A673 (cell line): Measurements from ENCODE around the gene ARHGEF7. TPM values are rescaled to one million over a fixed set of nuclear protein-coding genes. Genes with fewer than 3 reads are reported as not detected.

Experiments used
- BruUV-seq: library from RNA; stranded (reverse); fragments of 400-500 nt; replicated peaks from 2 replicates; lab custom pipeline; 2021; lab: Mats Ljungman, UMichigan
- CTCF ChIA-PET: fragments of 300-600 bp; sonication (Branson Sonifier 250); formaldehyde crosslinking; loops from one replicate; lab custom pipeline; 2022; ENCODE audit warnings: antibody characterized with exemption; lab: Charles Lee
- POLR2A ChIA-PET: fragments of 300-600 bp; sonication (Branson Sonifier 250); formaldehyde crosslinking; loops from one replicate; lab custom pipeline; 2022; ENCODE audit warnings: antibody characterized with exemption; ENCODE audit not compliant: low non-redundant PET; lab: Charles Lee
- DNase-seq: peaks from one replicate; pipeline ENCODE4 v3.0.0-alpha.2; 2015; ENCODE audit warnings: low spot score
- H3K27ac ChIP-seq: fragments of 200-600 bp; sonication (generic); 2 replicates; pipeline ENCODE4 v1.5.1; 2016; ENCODE audit warnings: mixed run types, low read depth, mild to moderate bottlenecking, mixed read lengths, antibody characterized with exemption, low read length; ENCODE audit not compliant: poor library complexity, severe bottlenecking
- H3K27me3 ChIP-seq: fragments of 200-600 bp; sonication (generic); replicated peaks from 2 replicates; pipeline ENCODE4 v1.6.1; 2017; ENCODE audit warnings: mixed run types, low read depth, mild to moderate bottlenecking, mixed read lengths, antibody characterized with exemption, low read length; ENCODE audit not compliant: insufficient read depth, poor library complexity
- H3K36me3 ChIP-seq: fragments of 200-600 bp; sonication (generic); 2 replicates; pipeline ENCODE4 v1.6.1; 2016; ENCODE audit warnings: mixed run types, mild to moderate bottlenecking, mixed read lengths, antibody characterized with exemption, low read length; ENCODE audit not compliant: insufficient read depth, poor library complexity, severe bottlenecking
- H3K4me1 ChIP-seq: fragments of 200-600 bp; sonication (generic); 2 replicates; pipeline ENCODE4 v1.6.1; 2017; ENCODE audit warnings: mixed run types, mild to moderate bottlenecking, mixed read lengths, antibody characterized with exemption, low read length; ENCODE audit not compliant: insufficient read depth, poor library complexity, severe bottlenecking
- H3K4me3 ChIP-seq: fragments of 200-600 bp; sonication (generic); 2 replicates; pipeline ENCODE4 v1.5.1; 2016; ENCODE audit warnings: low read depth, mixed run types, mild to moderate bottlenecking, mixed read lengths, low read length; ENCODE audit not compliant: poor library complexity, severe bottlenecking
- H3K9me3 ChIP-seq: fragments of 200-600 bp; sonication (generic); 2 replicates; pipeline ENCODE4 v1.6.1; 2016; ENCODE audit warnings: mixed run types, low read depth, mild to moderate bottlenecking, mixed read lengths, antibody characterized with exemption, low read length; ENCODE audit not compliant: poor library complexity, severe bottlenecking
- EZH2 ChIP-seq: fragments of 200-600 bp; sonication (generic); IDR thresholded peaks from 2 replicates; pipeline ENCODE4 v1.6.1; 2017; ENCODE audit warnings: borderline replicate concordance, low read depth, mild to moderate bottlenecking, mixed read lengths, antibody characterized with exemption, low read length; ENCODE audit not compliant: poor library complexity, severe bottlenecking
- intact Hi-C: fragments of 100-400 bp; cut with micrococcal nuclease; formaldehyde crosslinking; loops from one replicate; pipeline ENCODE4 v1.10.0; 2022; ENCODE audit not compliant: unreplicated experiment
- total RNA-seq: library from RNA; stranded (reverse); gene quantifications from 2 replicates; pipeline ENCODE4 v1.2.3, GENCODE V29; 2021
- TF ChIP-seq, protein P1 (sequence below): fragments of 300-800, 200-600 bp; sonication (generic); conservative IDR thresholded peaks from 2 replicates; pipeline ENCODE4 v1.5.1; 2017; ENCODE audit warnings: low read depth, mild to moderate bottlenecking, antibody characterized with exemption, low read length, moderate library complexity, mixed read lengths

The ARHGEF7 gene
- total RNA-seq, 1 experiment from 2014 or later = 39.9 TPM

DNA sequence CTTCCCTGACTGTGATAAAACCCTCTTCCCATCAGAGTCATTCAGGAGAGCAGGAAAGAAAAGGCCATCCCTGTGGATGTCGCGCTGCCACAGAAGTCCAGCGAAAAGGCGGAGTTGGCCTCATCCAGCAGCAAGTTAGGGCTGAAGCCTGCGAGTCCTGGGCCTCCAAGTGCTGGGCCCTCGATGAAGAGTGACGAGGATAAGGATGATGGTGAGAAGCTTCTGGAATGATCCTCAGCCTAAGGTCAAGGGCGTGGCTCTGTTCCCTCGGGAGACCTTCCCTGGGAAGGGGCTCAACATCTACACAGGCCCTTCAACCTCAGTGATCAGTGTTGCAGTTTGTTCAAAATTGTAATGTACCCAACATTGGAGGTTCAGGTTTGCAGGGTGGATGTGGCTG is 227.6 kb downstream of the ARHGEF7 start:
- H3K27me3 ChIP-seq = no peaks in the 10 kb centered on the region
- no TSS peak for BruUV-seq
- TF ChIP-seq, protein P1, sequence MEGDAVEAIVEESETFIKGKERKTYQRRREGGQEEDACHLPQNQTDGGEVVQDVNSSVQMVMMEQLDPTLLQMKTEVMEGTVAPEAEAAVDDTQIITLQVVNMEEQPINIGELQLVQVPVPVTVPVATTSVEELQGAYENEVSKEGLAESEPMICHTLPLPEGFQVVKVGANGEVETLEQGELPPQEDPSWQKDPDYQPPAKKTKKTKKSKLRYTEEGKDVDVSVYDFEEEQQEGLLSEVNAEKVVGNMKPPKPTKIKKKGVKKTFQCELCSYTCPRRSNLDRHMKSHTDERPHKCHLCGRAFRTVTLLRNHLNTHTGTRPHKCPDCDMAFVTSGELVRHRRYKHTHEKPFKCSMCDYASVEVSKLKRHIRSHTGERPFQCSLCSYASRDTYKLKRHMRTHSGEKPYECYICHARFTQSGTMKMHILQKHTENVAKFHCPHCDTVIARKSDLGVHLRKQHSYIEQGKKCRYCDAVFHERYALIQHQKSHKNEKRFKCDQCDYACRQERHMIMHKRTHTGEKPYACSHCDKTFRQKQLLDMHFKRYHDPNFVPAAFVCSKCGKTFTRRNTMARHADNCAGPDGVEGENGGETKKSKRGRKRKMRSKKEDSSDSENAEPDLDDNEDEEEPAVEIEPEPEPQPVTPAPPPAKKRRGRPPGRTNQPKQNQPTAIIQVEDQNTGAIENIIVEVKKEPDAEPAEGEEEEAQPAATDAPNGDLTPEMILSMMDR = no peak
- no peak for TF ChIP-seq EZH2
- no peak overlapping the region for H3K4me3 ChIP-seq
- no peak for DNase-seq
- H3K9me3 ChIP-seq = no peaks in the 10 kb centered on the region
- intact Hi-C loops = no loop called here
- H3K27ac ChIP-seq = no peak overlapping the region
- ChIA-PET CTCF (no interaction called here), POLR2A (no interaction called here)
- no peaks in the 10 kb centered on the region for H3K36me3 ChIP-seq
- H3K4me1 ChIP-seq = no peaks in the 10 kb centered on the region

DNA sequence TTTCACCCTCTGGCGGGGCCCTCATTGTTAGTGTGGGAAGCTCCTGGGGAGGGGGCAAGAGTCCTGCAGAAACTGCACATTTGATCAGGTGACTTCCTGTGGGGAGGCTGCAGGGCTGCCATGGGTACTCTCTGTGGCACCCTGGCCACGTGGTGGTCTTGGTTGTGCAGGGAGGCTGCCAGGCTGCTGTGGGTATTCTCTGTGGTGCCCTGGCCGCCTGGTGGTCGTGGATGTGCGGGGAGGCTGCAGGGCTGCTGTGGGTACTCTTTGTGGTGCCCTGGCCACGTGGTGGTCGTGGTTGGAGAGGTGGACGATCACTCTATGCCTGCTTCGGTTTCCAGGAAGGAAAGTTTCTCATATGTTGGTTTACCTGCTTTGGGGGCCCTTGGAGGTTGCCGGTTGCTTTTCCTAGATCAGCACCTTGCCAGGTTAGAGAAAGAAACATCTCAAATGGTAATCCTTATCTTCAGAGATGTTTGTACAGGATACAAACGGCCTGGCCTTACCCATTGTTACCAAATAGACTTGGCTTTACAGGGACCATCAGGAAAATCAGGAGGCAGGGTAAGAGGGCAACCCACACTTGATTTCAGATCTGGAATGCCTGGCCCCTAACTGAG is 228.2 kb downstream of the ARHGEF7 start:
- Histone ChIP-seq H3K9me3 (no peaks in the 10 kb centered on the region), H3K27ac (no peak overlapping the region), H3K4me3 (no peak overlapping the region), H3K4me1 (no peaks in the 10 kb centered on the region), H3K36me3 (no peaks in the 10 kb centered on the region), H3K27me3 (no peaks in the 10 kb centered on the region)
- intact Hi-C loops = no loop called here
- DNase-seq = no peak
- POLR2A ChIA-PET = no interaction called here
- CTCF ChIA-PET = no interaction called here
- TF ChIP-seq, protein P1 = no peak
- no peak for TF ChIP-seq EZH2
- no TSS peak for BruUV-seq

DNA sequence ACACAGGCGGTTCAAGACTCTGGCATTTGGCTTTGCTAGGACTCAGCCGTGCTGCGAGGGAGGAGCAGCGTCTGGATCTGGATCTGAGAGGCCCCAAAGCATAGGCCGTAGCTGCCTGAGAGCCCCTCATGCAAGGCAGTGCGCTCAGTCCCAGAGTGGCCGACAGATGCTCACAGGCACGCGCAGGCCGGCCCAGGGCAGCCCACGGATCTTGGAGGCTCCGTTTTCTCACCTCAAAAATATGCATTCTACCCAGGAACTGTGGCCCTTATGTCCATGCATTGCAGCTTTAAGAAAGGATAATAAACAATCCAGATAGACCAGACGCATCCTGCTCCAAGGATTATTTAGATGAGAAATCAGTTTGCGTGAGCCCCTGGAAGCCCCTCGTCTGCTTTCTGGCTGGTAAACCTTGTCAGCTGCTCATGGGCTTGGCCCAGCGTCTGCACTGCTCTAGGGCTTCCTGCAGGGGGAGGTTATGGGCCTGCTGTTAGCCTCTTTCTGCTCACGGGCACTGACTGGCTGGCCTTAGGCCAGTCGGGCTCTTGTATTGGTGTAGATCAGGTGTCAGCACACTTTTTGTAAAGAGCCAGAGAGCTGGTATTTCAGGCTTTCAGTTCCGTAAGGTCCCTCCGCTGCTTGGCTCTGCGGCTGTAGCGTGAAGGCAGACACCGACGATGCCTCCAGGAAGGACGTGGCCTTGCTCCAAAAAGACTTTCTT is 229.5 kb downstream of the ARHGEF7 start:
- no peaks in the 10 kb centered on the region for H3K27me3 ChIP-seq
- ChIA-PET POLR2A (no interaction called here), CTCF (no interaction called here)

More for the DNA sequence above, 229.5 kb downstream of the ARHGEF7 start:
- no TSS peak for BruUV-seq
- Histone ChIP-seq H3K4me1 (no peaks in the 10 kb centered on the region), H3K9me3 (no peaks in the 10 kb centered on the region), H3K36me3 (no peaks in the 10 kb centered on the region), H3K27ac (no peak overlapping the region), H3K4me3 (no peak overlapping the region)
- peak; percentile 18 for DNase-seq
- TF ChIP-seq EZH2 = no peak
- TF ChIP-seq, protein P1 = peak; percentile 24; the same call in 1 of the 2 replicates
- intact Hi-C loops = no loop called here
